GM10266 (cell line): Measurements from ENCODE around the gene FURIN.

ENCODE experiments used
- DNase-seq: peaks from one replicate; pipeline ENCODE4 v3.0.0; 2012; ENCODE audit errors: extremely low spot score
- CTCF ChIP-seq: IDR thresholded peaks from 2 replicates; pipeline ENCODE4 v1.5.1; 2012; ENCODE audit warnings: mild to moderate bottlenecking, low read depth; ENCODE audit not compliant: control insufficient read depth, insufficient read depth; ENCODE audit errors: missing control alignments

Gene FURIN

GRCh38 chr15:90875549-90875981 is 7.2 kb downstream of the FURIN start:
- no peak for TF ChIP-seq CTCF
- DNase-seq = no peak

GRCh38 chr15:90876046-90876445 is 7.7 kb downstream of the FURIN start:
- no peak for DNase-seq
- TF ChIP-seq CTCF = no peak

- DNase-seq = no peak
- TF ChIP-seq CTCF = no peak
Observed at GRCh38 chr15:90876512-90877170, 8.3 kb downstream of the FURIN start.

- no peak for DNase-seq
- TF ChIP-seq CTCF = no peak
Observed at GRCh38 chr15:90877315-90877714, 8.9 kb downstream of the FURIN start.

GRCh38 chr15:90877996-90878395 is 9.6 kb downstream of the FURIN start:
- no peak for TF ChIP-seq CTCF
- DNase-seq = no peak

- TF ChIP-seq CTCF = no peak
- no peak for DNase-seq
Observed at GRCh38 chr15:90878660-90879059, 10.3 kb downstream of the FURIN start.

GRCh38 chr15:90879730-90880366 is 11.5 kb downstream of the FURIN start:
- no peak for TF ChIP-seq CTCF

More at GRCh38 chr15:90879730-90880366, 11.5 kb downstream of the FURIN start:
- no peak for DNase-seq
